Mucosa of stomach (tissue), 1 donor: ENCODE measurements around the gene TLK1.
"Not testable (repeated sequence)": the region's sequence is repeated elsewhere in the genome, so short reads cannot be mapped to it uniquely, and the experiment has no call there.

Experiments used
- H3K27me3 ChIP-seq: one replicate; pipeline ENCODE4 v1.7.0; 2013; ENCODE audit warnings: mild to moderate bottlenecking, low read length; ENCODE audit not compliant: control insufficient read depth, insufficient read depth
- H3K36me3 ChIP-seq: one replicate; pipeline ENCODE4 v1.7.0; 2013; ENCODE audit warnings: low read length; ENCODE audit not compliant: control insufficient read depth, insufficient read depth
- H3K4me1 ChIP-seq: one replicate; pipeline ENCODE4 v1.7.0; 2013; ENCODE audit warnings: mild to moderate bottlenecking, low read length; ENCODE audit not compliant: control insufficient read depth, insufficient read depth
- H3K4me3 ChIP-seq: one replicate; pipeline ENCODE4 v1.7.0; 2013; ENCODE audit warnings: low read length
- H3K9ac ChIP-seq: one replicate; pipeline ENCODE4 v1.7.0; 2013; ENCODE audit warnings: mild to moderate bottlenecking, low read length, moderate library complexity
- H3K9me3 ChIP-seq: one replicate; pipeline ENCODE4 v1.7.0; 2013; ENCODE audit warnings: mild to moderate bottlenecking, low read length, moderate library complexity; ENCODE audit not compliant: control insufficient read depth
- donor health status: Pancreatic carcinoma.

Gene TLK1

DNA sequence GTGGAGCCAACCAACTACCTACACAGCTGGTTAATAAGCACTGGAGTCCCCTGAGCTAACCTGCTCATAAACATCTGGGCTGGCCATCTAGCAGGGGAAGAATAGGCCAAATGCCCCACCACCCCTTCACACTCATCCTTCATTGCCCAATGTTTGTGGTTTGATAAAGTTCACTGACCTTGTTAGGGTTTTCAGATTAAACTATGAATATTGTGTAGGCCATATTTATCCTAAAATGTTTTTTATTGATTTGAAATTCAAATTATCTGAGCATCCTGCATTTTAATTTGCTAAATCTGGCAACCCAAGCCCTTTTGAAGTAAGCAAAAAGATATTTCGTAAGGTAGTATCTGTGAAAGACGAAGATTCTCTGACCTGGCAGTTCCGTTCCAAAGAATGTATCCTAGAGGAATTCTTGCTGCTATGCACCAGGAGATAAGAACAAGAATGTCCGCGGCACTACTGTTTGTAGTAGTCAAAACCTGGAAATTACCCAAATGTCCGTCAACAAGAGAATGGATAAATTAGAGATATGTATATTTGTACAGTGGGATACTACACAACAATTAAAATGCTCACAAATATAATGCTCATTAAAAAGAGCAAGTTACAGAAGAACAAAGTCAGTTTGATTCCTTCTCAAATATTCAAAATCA lies 5.8 kb upstream of the TLK1 start:
- H3K9me3 ChIP-seq: no peaks in the 10 kb centered on the region
- no peaks in the 10 kb centered on the region for H3K36me3 ChIP-seq
- H3K4me1 ChIP-seq: no peaks in the 10 kb centered on the region
- H3K27me3 ChIP-seq: no peaks in the 10 kb centered on the region
- no peak overlapping the region for H3K9ac ChIP-seq
- H3K4me3 ChIP-seq: no peak overlapping the region

GRCh38 chr2:171165967-171166327 lies 5.3 kb upstream of the TLK1 start:
- H3K4me1 ChIP-seq: no peaks in the 10 kb centered on the region
- no peaks in the 10 kb centered on the region for H3K36me3 ChIP-seq
- no peaks in the 10 kb centered on the region for H3K27me3 ChIP-seq
- H3K4me3 ChIP-seq: no peak overlapping the region
- H3K9me3 ChIP-seq: no peaks in the 10 kb centered on the region
- no peak overlapping the region for H3K9ac ChIP-seq

GRCh38 chr2:171163261-171163660 lies 2.6 kb upstream of the TLK1 start:
- H3K4me3 ChIP-seq: no peak overlapping the region
- no peak overlapping the region for H3K9ac ChIP-seq
- no peaks in the 10 kb centered on the region for H3K27me3 ChIP-seq
- H3K36me3 ChIP-seq: no peaks in the 10 kb centered on the region
- H3K4me1 ChIP-seq: no peaks in the 10 kb centered on the region
- no peaks in the 10 kb centered on the region for H3K9me3 ChIP-seq

GRCh38 chr2:171162522-171163197 lies 2.0 kb upstream of the TLK1 start:
- H3K9me3 ChIP-seq, H3K4me1 ChIP-seq, H3K9ac ChIP-seq, H3K27me3 ChIP-seq, H3K36me3 ChIP-seq, H3K4me3 ChIP-seq: not testable (repeated sequence)

- Histone ChIP-seq H3K9me3 (no peaks in the 10 kb centered on the region), H3K9ac (peak overlapping the region; percentile 93), H3K4me3 (peak overlapping the region; percentile 43), H3K4me1 (no peaks in the 10 kb centered on the region), H3K27me3 (no peaks in the 10 kb centered on the region), H3K36me3 (no peaks in the 10 kb centered on the region)
Observed at GRCh38 chr2:171160956-171161740, 455 bp upstream of the TLK1 start.

DNA sequence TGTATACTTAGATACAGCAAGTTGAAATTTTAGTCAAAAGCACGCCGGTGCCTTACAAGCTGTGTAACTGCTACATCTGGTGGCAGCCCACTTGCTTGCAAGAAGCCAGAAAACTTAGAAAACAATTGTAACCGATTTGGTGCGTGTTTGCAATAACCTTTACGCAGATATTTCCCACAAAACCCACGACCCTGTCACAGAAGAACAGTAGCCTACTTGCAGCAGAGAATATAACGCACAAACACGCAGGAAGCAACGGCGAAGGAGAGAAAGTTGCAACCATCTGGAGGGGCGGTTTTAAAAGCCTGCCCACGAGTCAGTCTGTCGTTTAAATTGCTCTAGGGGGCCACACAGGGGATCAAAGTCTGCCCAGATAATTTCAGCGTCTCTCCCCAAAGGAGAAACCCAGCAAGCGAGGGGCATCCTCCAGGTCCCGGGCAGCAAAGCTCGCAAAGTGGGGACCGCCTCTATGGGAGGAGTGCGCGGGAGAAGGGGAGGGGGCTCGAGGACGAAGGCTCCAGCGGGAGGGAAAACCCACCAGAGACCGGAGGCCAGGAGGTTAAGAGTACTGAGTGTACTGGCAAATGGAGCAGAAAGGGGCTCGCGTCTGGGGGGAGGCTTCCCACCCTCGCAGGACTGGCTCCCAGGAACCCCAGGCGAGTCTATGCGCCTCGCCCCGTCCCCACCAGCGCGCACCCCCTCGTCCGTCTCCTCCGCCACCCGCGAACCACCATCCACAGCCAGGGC lies 1.1 kb downstream of the TLK1 start:
- peak overlapping the region; percentile 38 for H3K4me3 ChIP-seq
- peaks cover under 1% of the 10 kb centered on the region for H3K4me1 ChIP-seq
- no peaks in the 10 kb centered on the region for H3K9me3 ChIP-seq
- no peaks in the 10 kb centered on the region for H3K36me3 ChIP-seq
- H3K9ac ChIP-seq: peak overlapping the region; percentile 84
- no peaks in the 10 kb centered on the region for H3K27me3 ChIP-seq

DNA sequence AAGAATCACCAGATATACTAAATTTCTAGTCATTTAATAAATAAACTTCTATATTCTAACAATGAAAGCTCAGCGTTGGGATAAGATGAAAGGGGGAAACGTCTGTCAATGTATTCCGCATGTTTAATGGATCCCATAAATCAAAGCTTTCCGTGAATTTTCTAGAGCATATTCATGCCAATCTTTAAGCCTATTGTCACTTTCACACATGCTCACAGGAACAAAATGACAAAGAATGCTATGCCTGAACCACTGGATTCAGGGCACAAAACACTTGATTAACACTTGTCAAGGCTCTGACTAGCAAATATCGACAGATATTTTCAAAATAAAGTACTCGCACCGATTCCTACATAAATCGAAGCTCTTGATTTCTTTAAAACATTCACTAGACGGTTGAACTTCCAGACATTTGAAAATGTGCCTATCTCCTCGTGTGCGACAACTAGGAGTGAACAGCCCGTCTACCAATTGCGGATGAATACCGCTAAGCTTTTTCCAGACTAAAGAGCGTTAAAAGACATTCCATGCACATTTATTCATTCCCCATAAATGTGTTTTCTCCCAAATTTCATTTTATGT lies 1.8 kb downstream of the TLK1 start:
- Histone ChIP-seq H3K9ac (peak overlapping the region; percentile 84), H3K9me3 (no peaks in the 10 kb centered on the region), H3K36me3 (no peaks in the 10 kb centered on the region), H3K27me3 (no peaks in the 10 kb centered on the region), H3K4me1 (peaks cover 7% of the 10 kb centered on the region), H3K4me3 (peak overlapping the region; percentile 38)

DNA sequence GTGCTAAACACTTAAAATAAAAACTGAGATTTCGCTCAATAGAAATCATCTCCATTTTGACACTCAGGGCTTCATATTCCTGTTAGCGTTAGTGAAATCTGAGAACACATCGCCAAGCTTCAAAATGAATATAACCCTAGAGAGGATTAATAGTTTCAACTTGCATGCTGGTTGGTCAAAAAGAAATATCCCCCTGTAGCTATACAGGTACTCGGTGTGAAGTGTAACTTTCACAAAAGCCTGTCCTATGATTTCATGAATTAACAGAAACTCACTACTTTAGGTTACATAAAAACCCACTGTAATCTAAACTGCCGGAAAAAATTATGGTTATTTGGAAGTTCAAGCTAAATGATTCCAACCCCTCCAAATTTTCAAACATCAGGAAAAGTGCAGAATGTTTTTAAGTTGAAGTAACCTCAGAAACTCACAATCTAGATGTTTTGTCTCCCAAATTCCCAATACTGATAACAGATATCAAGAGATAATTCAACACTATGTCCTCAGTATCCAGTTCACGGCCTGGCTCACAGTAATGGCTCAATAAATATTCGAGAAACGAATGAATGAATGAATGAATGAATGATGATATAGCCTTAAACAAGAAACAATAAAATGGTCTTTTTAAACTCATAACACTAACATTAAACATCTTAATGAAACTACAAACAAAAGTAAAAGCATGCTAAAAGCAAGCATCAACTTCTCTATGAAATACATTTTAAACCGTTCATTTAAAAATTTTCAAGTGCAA lies 2.5 kb downstream of the TLK1 start:
- Histone ChIP-seq H3K36me3 (no peaks in the 10 kb centered on the region), H3K27me3 (no peaks in the 10 kb centered on the region), H3K4me3 (no peak overlapping the region), H3K4me1 (peaks cover 8% of the 10 kb centered on the region), H3K9ac (no peak overlapping the region), H3K9me3 (no peaks in the 10 kb centered on the region)

DNA sequence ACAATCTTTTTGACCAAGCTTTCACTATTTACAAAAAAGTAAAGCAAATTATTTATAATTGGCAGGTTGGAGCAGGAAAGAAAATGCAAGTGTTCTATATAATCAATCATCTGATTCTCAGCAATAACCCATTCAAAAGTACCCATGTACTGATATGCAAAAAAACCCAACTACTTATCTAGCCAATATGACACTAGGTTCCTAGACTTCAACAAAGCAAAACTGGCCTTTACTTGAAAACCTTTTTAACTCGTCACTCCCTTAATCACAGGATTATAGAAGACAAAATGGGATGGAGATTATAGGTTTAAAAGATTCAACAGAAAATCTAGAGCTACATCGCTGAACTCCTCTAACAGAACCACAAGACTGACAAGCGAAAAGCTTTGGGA lies 3.6 kb downstream of the TLK1 start:
- H3K36me3 ChIP-seq: no peaks in the 10 kb centered on the region
- peaks cover 8% of the 10 kb centered on the region for H3K4me1 ChIP-seq
- H3K4me3 ChIP-seq: no peak overlapping the region
- no peaks in the 10 kb centered on the region for H3K27me3 ChIP-seq
- no peaks in the 10 kb centered on the region for H3K9me3 ChIP-seq
- H3K9ac ChIP-seq: no peak overlapping the region

DNA sequence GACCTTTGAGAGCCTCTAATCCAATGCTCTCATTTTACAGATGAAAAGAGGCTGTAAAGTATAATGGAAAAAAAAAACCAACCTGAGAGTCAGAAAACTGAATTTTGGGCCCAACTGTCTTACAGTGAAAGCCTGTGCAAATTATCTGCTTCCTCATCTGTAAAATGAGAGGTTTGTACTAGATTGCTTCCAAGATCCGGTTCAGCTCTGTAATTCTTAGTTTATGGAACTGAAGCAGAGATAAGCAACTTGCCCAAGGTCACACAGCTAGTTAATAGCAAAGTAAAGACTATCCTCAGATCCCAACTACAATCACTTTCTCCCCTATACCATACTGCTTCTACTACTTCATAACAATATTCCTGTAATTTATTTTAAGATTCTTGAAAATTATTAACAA lies 6.3 kb downstream of the TLK1 start:
- no peaks in the 10 kb centered on the region for H3K9me3 ChIP-seq
- peak overlapping the region; percentile 33 for H3K9ac ChIP-seq
- H3K27me3 ChIP-seq: no peaks in the 10 kb centered on the region
- no peaks in the 10 kb centered on the region for H3K36me3 ChIP-seq
- no peak overlapping the region for H3K4me3 ChIP-seq
- peaks cover 19% of the 10 kb centered on the region for H3K4me1 ChIP-seq

- Histone ChIP-seq H3K36me3 (no peaks in the 10 kb centered on the region), H3K27me3 (no peaks in the 10 kb centered on the region), H3K9ac (no peak overlapping the region), H3K4me1 (peaks cover 29% of the 10 kb centered on the region), H3K4me3 (no peak overlapping the region), H3K9me3 (no peaks in the 10 kb centered on the region)
Observed at GRCh38 chr2:171150694-171151285, 9.9 kb downstream of the TLK1 start.
